ENCODE data around the gene SLC25A13. TPM values are rescaled to one million over a fixed set of nuclear protein-coding genes. Genes with fewer than 3 reads are reported as not detected.

SLC25A13 gene
- total and polyA plus RNA-seq, 12 donors, result 10.8 to 55.1 (median 33.9) TPM

DNA sequence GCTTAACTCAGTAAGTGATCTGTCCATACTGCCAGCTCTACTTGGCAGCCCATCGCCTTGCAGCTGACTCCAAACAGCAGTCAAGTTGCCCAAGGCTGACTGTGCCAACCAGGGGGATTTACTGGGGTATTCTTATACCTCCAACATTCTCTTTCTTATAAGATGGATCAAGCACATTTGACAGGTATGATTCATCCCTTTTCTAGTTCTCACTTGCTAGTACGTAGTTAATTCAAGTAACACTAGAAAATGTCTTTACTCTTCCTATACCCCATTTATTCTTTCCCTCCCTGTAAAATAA is 77.0 kb downstream of the SLC25A13 start:
- Histone ChIP-seq H3K9me3 (replicated peaks in 1 of 3) (no peaks in the 10 kb centered on the region), H3K4me3 (no peak overlapping the region), H3K27ac (no peak overlapping the region), H3K36me3 (replicated peaks in 1 of 2) (no peaks in the 10 kb centered on the region), H3K4me1 (replicated peaks in 1 of 2) (peaks cover 0 to 13% of the 10 kb centered on the region in 2 donors), H3K27me3 (no peaks in the 10 kb centered on the region)
- 80 to 87% (median 84%) methylated on average over 2 of the region's 2 CpGs for WGBS, 4 donors
- no peak for DNase-seq
- no peak for TF ChIP-seq POLR2A (IDR thresholded peaks at IDR 0.05)
- TF ChIP-seq, protein P1, sequence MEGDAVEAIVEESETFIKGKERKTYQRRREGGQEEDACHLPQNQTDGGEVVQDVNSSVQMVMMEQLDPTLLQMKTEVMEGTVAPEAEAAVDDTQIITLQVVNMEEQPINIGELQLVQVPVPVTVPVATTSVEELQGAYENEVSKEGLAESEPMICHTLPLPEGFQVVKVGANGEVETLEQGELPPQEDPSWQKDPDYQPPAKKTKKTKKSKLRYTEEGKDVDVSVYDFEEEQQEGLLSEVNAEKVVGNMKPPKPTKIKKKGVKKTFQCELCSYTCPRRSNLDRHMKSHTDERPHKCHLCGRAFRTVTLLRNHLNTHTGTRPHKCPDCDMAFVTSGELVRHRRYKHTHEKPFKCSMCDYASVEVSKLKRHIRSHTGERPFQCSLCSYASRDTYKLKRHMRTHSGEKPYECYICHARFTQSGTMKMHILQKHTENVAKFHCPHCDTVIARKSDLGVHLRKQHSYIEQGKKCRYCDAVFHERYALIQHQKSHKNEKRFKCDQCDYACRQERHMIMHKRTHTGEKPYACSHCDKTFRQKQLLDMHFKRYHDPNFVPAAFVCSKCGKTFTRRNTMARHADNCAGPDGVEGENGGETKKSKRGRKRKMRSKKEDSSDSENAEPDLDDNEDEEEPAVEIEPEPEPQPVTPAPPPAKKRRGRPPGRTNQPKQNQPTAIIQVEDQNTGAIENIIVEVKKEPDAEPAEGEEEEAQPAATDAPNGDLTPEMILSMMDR (IDR thresholded peaks at IDR 0.05), result no peak
- intact Hi-C loops (cut with DNase I), result no loop called here

- WGBS, 4 donors, result 79 to 88% (median 86%) methylated on average over 6 of the region's 6 CpGs
- DNase-seq, result no peak
- peaks cover 0 to 13% of the 10 kb centered on the region in 2 donors for H3K4me1 ChIP-seq (replicated peaks in 1 of 2)
- intact Hi-C loops (cut with DNase I), result no loop called here
- no peak overlapping the region for H3K27ac ChIP-seq
- no peaks in the 10 kb centered on the region for H3K27me3 ChIP-seq
- H3K4me3 ChIP-seq, result no peak overlapping the region
- H3K36me3 ChIP-seq (replicated peaks in 1 of 2), result no peaks in the 10 kb centered on the region
- TF ChIP-seq POLR2A (IDR thresholded peaks at IDR 0.05), result no peak
- TF ChIP-seq, protein P1 (IDR thresholded peaks at IDR 0.05), result no peak
- H3K9me3 ChIP-seq (replicated peaks in 1 of 3), result no peaks in the 10 kb centered on the region
Observed at GRCh38 chr7:96244244-96244991, 77.5 kb downstream of the SLC25A13 start.

GRCh38 chr7:96243241-96243640 is 78.7 kb downstream of the SLC25A13 start:
- no peaks in the 10 kb centered on the region for H3K36me3 ChIP-seq (replicated peaks in 1 of 2)
- H3K4me3 ChIP-seq, result no peak overlapping the region
- H3K27me3 ChIP-seq, result no peaks in the 10 kb centered on the region
- no peak for DNase-seq
- intact Hi-C loops (cut with DNase I), result no loop called here
- peaks cover 0 to 13% of the 10 kb centered on the region in 2 donors for H3K4me1 ChIP-seq (replicated peaks in 1 of 2)
- 91 to 98% (median 96%) methylated on average over 2 of the region's 2 CpGs for WGBS, 4 donors
- TF ChIP-seq, protein P1 (IDR thresholded peaks at IDR 0.05), result no peak
- no peak for TF ChIP-seq POLR2A (IDR thresholded peaks at IDR 0.05)
- H3K27ac ChIP-seq, result no peak overlapping the region
- no peaks in the 10 kb centered on the region for H3K9me3 ChIP-seq (replicated peaks in 1 of 3)

DNA sequence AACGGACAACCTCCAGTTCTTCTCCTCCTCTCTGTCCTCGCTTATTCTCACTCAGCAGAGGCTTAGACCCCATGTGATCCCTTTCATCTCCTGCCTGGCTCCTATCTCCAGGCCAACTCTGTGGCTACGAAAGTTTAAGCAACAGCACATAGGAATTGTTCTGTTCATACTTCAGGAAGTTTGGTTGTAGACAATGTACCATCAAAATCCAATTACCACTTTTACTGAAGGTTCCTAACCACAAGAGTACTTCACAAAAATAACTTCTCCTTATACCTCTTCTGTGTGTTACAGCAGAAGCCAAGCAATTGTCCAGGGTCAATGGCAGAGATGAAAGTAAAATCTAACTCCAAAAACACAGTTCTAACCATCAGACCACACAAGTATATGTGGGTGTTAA is 80.0 kb downstream of the SLC25A13 start:
- Histone ChIP-seq H3K9me3 (replicated peaks in 1 of 3) (no peaks in the 10 kb centered on the region), H3K4me1 (replicated peaks in 1 of 2) (peaks cover 0 to 17% of the 10 kb centered on the region in 2 donors), H3K36me3 (replicated peaks in 1 of 2) (no peaks in the 10 kb centered on the region), H3K27ac (no peak overlapping the region), H3K27me3 (no peaks in the 10 kb centered on the region), H3K4me3 (no peak overlapping the region)
- TF ChIP-seq POLR2A (IDR thresholded peaks at IDR 0.05), result no peak
- TF ChIP-seq, protein P1 (IDR thresholded peaks at IDR 0.05), result no peak
- DNase-seq, result no peak
- 79 to 92% (median 88%) methylated on average over 3 of the region's 3 CpGs for WGBS, 4 donors
- intact Hi-C loops (cut with DNase I), result no loop called here
